SIG-M5 treated with dmso at 0.1 percent for 504 hours (cell line): Measurements from ENCODE around the gene CCDC194.
A peak's percentile ranks its signal among the peaks of the same experiment; 100 is the strongest.

Source experiments
- DNase-seq: peaks from one replicate; lab custom pipeline; 2025; ENCODE audit not compliant: unreplicated experiment; lab: John Stamatoyannopoulos, UW

The CCDC194 gene, protein sequence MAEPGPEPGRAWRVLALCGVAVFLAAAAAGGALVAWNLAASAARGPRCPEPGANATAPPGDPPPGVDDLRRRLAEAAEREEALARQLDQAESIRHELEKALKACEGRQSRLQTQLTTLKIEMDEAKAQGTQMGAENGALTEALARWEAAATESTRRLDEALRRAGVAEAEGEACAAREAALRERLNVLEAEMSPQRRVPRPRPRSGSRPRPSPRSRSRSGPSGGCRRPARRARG

GRCh38 chr19:17393914-17394313, at the start of gene CCDC194:
Gene CCDC194 (minus strand): TSS chr19:17394196. CDS start chr19:17394158, 38 bp downstream.
- DNase-seq: no peak

- DNase-seq: peak; percentile 21
These were observed 47.4 kb upstream of the CCDC194 start for GRCh38 chr19:17441241-17442021.

DNA sequence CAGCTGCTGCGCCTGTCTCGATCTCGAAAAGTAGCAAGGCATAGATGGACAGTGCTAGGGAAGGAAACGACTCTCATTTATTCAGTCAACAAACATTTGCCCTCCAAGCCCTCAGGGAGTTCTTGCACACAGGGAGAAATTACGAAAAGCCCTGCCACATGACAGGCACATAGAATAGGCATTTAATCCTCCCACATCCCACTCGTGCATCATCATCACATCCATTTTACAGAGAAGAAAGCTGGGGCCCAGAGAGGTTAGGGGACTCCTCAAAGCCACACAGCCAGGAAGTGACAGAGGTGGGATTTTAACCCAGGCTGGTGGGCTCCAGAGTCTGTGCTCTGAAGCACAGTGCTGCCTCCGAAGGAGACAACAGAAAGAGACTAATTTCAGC, 42.9 kb upstream of the CCDC194 start:
- DNase-seq: no peak

DNA sequence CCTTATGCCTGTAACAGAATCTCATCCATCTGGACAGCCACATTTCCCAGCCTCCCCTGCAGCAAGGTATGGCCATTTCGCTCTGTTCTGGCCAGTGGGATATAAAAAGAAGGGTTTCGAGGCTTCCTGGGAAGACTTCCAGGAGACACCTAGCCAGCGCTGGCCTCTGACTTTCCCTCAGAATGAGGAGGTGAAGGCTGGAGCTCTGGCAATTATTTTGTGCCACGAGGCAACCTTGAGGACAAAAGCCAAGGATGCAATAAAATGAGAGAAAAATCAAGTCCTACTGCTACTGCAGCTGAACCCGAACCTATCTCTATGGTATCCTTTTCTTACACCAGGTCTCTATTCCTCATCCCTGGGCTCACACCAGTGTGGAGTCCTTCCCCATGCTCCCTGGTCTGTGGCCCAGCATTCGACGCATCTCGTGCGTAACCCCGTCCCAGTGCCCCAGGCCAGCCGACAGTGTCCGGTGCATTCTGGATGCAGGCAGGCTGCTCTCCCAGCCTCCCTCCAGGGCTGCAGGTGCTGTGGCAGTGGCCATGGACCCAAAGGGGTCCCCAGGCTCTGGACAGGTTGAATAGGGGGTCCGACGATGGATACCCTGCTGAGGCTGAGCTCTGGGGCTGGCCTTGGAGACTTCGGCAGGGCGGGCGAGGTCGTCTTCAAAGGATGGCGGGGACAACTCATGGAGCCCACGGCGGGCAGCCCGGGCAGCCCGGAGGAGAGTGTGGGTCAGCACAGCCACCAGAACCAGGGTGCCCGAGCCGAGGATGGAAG, 42.3 kb upstream of the CCDC194 start:
- DNase-seq: no peak

GRCh38 chr19:17435218-17435617, 41.2 kb upstream of the CCDC194 start:
- DNase-seq: no peak

DNA sequence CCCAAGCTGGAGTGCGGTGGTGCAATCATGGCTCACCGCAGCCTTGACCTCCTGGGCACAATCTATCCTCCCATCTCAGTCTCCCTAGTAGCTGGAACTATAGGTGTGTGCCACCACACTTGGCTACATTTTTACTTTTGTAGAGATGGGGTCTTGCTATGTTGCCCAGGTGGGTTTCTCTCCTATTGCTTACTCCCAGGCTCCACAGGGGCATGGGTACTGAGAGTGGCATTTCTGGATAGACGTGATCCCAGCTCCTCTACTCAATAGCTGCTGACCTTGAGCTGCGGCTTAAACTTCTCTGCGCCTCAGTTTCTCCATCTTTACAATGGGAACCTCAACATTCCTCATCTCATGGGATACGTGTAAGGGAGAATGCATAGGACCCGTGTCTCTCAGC, 37.4 kb upstream of the CCDC194 start:
- DNase-seq: no peak

DNA sequence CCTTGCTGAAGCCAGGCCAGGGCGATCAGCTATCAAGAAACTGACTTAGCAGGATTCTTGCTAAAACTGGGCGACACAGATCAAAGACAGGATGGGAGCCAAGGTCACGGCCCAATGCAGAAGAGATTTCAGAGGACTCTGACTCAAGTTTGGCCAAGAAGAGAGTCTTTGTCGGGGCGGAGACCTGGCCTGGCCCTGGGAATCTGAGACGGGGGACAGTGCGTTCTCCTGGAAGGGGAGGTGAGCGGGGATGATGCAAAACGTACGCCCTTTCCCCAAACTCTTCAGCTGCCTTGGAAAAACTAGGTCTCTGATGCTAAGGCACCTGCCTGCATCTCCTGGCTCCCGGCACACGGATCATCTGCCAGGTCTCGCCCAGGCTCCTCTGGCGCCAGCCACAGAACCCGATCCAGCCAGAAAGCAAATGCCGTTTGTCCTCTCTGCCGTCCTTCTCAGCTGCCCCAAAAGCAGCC, 35.7 kb upstream of the CCDC194 start:
- DNase-seq: no peak

- DNase-seq: peak; percentile 16
These were observed 30.9 kb upstream of the CCDC194 start for GRCh38 chr19:17424743-17425365.

- no peak for DNase-seq
These were observed 29.6 kb upstream of the CCDC194 start for GRCh38 chr19:17423429-17424208.

DNA sequence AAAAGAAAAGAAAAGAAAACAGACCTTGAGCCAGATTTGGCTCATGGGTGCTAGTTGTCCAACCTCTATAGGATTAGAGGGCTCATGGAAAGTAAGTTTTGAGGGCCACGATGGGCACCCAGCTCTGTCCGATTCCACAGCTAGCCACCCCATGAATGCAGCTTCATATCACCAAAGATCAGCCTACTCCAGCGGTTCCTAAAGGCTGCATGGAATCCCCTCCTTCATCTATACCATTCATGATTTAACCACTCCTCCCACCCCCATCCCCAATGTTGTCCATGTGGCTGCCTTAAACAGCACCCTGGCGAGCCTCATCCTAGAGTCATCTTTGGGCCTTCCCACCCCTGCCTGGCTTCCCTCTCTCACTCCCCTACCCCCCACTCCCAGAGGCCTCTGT, 27.9 kb upstream of the CCDC194 start:
- no peak for DNase-seq

GRCh38 chr19:17420475-17420924, 26.5 kb upstream of the CCDC194 start:
- DNase-seq: no peak

DNA sequence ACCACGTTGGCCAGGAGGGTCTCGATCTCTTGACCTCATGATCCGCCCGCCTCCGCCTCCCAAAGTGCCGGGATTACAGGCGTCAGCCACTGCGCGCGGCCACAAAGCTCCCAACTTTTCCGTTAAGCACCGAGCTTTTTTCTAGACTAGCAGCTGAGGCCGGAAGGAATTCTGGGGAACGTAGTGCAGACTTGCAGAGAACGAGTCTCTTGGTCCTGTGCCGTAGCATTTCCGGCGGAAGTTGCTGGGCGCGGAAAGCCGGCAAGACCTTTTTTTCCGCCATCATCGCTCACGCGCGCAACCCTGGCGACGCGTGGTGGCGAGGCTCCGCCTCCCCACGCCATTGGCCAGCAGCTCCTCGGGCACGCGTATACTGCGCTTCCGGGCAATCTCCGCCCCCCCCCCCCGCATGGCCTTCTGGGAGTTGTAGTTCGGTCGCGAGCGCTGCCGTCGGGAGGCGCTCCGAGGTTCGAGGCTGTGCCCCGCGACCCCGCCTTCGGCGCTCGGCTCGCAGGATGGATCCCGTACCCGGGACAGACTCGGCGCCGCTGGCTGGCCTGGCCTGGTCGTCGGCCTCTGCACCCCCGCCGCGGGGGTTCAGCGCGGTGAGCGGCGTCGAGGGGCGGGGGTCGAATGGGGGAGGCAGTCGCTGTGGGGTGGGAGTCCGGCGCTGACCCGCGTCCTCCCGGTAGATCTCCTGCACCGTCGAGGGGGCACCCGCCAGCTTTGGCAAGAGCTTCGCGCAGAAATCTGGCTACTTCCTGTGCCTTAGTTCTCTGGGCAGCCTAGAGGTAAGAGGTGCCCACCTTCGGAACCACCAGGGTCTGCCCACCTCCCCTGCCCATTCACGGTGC, 25.9 kb upstream of the CCDC194 start, which contains the start of gene MVB12A:
MVB12A (plus strand) TSS at position 427 of the 854 bp plus-strand sequence; CDS start at position 516, 89 bp downstream.
- peak; percentile 95 for DNase-seq

DNA sequence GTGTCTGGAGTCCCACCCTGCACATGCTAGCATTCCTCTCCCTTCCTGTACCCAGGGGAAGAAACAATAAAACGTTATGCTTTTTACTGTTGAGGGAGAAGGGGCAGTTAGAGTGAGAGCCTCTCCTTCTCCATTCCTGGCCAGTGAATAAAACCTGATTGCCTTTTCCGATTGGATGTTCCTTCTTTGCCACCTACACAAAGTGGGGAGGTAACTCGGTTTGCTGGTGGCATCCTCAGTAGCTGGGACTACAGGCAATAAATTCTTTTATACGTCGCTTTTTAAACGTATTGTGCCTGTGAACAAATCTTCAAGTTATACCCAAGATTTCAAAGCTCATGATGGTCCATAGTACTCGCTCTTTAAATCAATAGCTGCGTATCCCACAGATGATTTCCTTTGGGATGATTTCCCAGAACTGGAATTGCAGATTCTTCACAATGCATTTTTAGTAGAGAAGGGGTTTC, 25.2 kb upstream of the CCDC194 start:
- DNase-seq: no peak

DNA sequence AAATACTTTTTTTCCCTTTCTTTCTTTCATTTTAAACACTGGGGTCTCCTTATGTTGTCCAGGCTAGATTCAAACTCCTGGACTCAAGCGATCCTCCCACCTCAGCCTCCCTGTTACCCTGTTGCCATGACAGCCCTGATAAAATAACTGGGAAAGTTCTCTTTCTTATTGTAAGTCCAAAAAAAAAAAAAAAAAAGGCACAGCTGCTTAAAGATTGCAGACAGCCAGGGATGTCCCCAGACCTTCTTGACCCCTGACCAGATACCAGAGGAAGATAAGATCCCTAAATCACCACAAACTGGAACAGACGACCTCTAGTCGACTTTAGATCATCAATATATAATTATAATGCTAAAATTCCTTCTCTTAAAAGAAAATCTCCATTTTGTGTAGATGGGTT, 24.7 kb upstream of the CCDC194 start:
- DNase-seq: no peak

DNA sequence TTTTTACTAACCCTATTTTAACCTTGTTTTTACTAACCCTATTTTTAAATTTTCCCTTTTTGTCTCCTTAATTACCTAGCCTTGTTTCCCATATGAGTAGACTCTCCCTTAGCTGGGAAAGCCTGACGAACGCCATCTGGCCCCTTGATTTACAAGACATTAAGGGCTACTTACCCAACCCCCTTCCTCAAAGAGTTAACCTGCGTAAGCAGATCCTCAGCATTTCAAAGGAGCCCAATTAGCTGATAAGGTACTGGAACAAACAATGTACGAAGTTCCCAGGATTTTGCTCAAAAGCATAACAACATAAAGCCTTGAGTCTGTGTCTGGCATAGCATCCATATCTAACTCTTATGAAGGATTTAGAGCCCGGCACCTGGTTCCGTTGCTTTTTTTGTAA, 21.1 kb upstream of the CCDC194 start:
- no peak for DNase-seq

DNA sequence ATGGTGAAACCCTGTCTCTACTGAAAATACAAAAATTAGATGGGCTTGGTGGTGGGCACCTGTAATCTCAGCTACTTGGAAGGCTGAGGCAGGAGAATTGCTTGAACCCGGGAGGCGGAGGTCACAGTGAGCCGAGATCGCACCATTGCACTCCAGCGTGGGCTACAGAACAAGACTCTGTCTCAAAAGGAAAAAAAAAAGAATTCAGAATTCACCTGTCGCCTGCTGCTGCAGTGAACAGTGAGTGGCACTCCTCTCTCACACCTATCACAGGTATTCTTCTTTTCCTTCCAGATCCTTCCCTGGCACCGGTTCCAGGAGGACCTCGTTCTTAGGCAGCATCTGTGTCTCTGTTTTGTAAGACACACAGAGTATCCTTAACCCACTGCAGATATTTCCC, 20.1 kb upstream of the CCDC194 start:
- DNase-seq: no peak

- no peak for DNase-seq
These were observed 17.8 kb upstream of the CCDC194 start for GRCh38 chr19:17411801-17412200.

GRCh38 chr19:17409990-17410389, 16.0 kb upstream of the CCDC194 start:
- no peak for DNase-seq

DNA sequence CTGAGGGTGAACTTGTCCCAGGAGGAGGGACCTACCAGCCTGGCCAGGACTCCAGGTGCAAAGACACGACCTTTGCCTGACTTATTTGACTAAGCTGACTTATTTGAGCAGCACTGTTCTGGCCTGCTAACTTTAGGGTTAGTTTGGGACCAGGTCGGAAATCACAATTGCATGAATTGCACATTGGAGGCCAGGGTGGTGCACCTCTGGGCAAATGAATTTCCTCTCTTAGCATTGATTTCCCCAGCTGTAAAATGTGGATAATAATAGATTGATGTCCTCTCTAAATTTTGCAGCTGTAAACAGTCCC, 12.8 kb upstream of the CCDC194 start:
- DNase-seq: no peak
